Measurements from ENCODE around the gene FAAP20. TPM values are rescaled to one million over a fixed set of nuclear protein-coding genes. Genes with fewer than 3 reads are reported as not detected.
A peak's percentile ranks its signal among the peaks of the same experiment; 100 is the strongest.

FAAP20 gene
- total and polyA plus RNA-seq, 9 of the 15 experiments (the other 6 are each of a cell fraction or from before 2014, with no cell fraction given) = 0.58 to 143 (median 9.9) TPM

GRCh38 chr1:2199042-2199810, 4.7 kb upstream of the FAAP20 start (continued):
- TF ChIP-seq HMGN3 (IDR thresholded peaks at IDR 0.05; ENCODE audit: borderline replicate concordance, extremely low read depth, insufficient read length, low read depth, low read length) = peak; percentile 53
- TF ChIP-seq ZNF431 (CRISPR knock-in tag; IDR thresholded peaks at IDR 0.05) = no peak
- TF ChIP-seq ZNF133 (CRISPR knock-in tag; IDR thresholded peaks at IDR 0.05) = 0 out of 2 replicates have a peak, but pooled peaks have one; percentile 43
- no peak for TF ChIP-seq GTF2B (IDR thresholded peaks at IDR 0.05; ENCODE audit: extremely low read depth, insufficient read length)
- TF ChIP-seq SP1 (CRISPR knock-in tag; IDR thresholded peaks at IDR 0.05) = peak; percentile 83; the same call in 1 of the 2 replicates
- peak; percentile 9 to 62; a peak in 2 of 4 replicates for TF ChIP-seq ARNT (IDR thresholded peaks at IDR 0.05)
- TF ChIP-seq YY1 (IDR thresholded peaks at IDR 0.05; ENCODE audit: borderline replicate concordance in 1 of 3, control insufficient read depth in 1 of 3, extremely low read depth in 1 of 3, insufficient read depth in 3 of 3, insufficient read length in 1 of 3, insufficient replicate concordance in 2 of 3, low read depth in 1 of 3, low read length in 2 of 3) = peak in 2 of 3 experiments; percentile 37 to 73
- peak; percentile 55; the same call in 1 of the 2 replicates for TF ChIP-seq MBD2 (IDR thresholded peaks at IDR 0.05; ENCODE audit: borderline replicate concordance, low read depth)
- peak in 1 of 2 experiments; percentile 84; a peak in 2 of 4 replicates for TF ChIP-seq FOXA3 (CRISPR knock-in tag; conservative IDR thresholded peaks at IDR 0.05 in 1 of 2, IDR thresholded peaks at IDR 0.05 in 1 of 2)
- TF ChIP-seq CBX3 (IDR thresholded peaks at IDR 0.05; ENCODE audit: borderline replicate concordance in 1 of 2, low read length in 2 of 2) = peak in 1 of 2 experiments; percentile 67; a peak in 1 of 3 replicates
- peak; percentile 70 for TF ChIP-seq GABPB1 (CRISPR knock-in tag; IDR thresholded peaks at IDR 0.05)
- TF ChIP-seq XRCC5 (IDR thresholded peaks at IDR 0.05; ENCODE audit: low read depth, low read length) = peak; percentile 63; the same call in 1 of the 2 replicates
- TF ChIP-seq CREB1 (IDR thresholded peaks at IDR 0.05) = no peak
- TF ChIP-seq CREB1 (CRISPR knock-in tag; IDR thresholded peaks at IDR 0.05) = peak; percentile 62; the same call in 1 of the 2 replicates
- TF ChIP-seq ELF1 (tag; IDR thresholded peaks at IDR 0.05) = peak; percentile 66
- TF ChIP-seq PHF20 (IDR thresholded peaks at IDR 0.05; ENCODE audit: partially characterized antibody) = peak; percentile 19
- TF ChIP-seq ZNF830 (CRISPR knock-in tag; IDR thresholded peaks at IDR 0.05) = 0 out of 2 replicates have a peak, but pooled peaks have one; percentile 45
- peak; percentile 67 for TF ChIP-seq DMBX1 (CRISPR knock-in tag; IDR thresholded peaks at IDR 0.05; ENCODE audit: borderline replicate concordance)
- no peak for TF ChIP-seq HOXB6 (CRISPR knock-in tag; IDR thresholded peaks at IDR 0.05; ENCODE audit: borderline replicate concordance)
- TF ChIP-seq NR2C2 (CRISPR knock-in tag; IDR thresholded peaks at IDR 0.05) = no peak
- TF ChIP-seq NR2C2 (tag; IDR thresholded peaks at IDR 0.05) = peak; percentile 42; the same call in 1 of the 2 replicates
- TF ChIP-seq PHF8 (IDR thresholded peaks at IDR 0.05; ENCODE audit: borderline replicate concordance, low read length) = peak; percentile 90; the same call in 1 of the 2 replicates
- no peak for TF ChIP-seq ZNF436 (CRISPR knock-in tag; IDR thresholded peaks at IDR 0.05)
- peak; percentile 93 to 95 for TF ChIP-seq MAZ (CRISPR knock-in tag; conservative IDR thresholded peaks at IDR 0.05 in 1 of 2, IDR thresholded peaks at IDR 0.05 in 1 of 2)
- peak; percentile 84 for TF ChIP-seq POLR2G (IDR thresholded peaks at IDR 0.05; ENCODE audit: low read depth, low read length)
- TF ChIP-seq GABPB2 (CRISPR knock-in tag; conservative IDR thresholded peaks at IDR 0.05) = 0 out of 2 replicates have a peak, but pooled peaks have one; percentile 11
- TF ChIP-seq ZBTB7A (IDR thresholded peaks at IDR 0.05; ENCODE audit: borderline replicate concordance, control insufficient read depth, low read depth, low read length) = peak; percentile 89; the same call in 1 of the 2 replicates
- TF ChIP-seq ATF7 (IDR thresholded peaks at IDR 0.05) = peak; percentile 78
